NT2/D1 (cell line): ENCODE results near the gene TMEM271.
"Not testable (repeated sequence)": the region's sequence is repeated elsewhere in the genome, so short reads cannot be mapped to it uniquely, and the experiment has no call there.

Source experiments
- DNase-seq: peaks from one replicate; pipeline ENCODE4 v3.0.0-alpha.2; 2011; ENCODE audit warnings: low read depth, low spot score
- H3K27me3 ChIP-seq: 2 replicates; pipeline ENCODE4 v1.6.0; 2011; ENCODE audit warnings: mild to moderate bottlenecking; ENCODE audit not compliant: insufficient read length, insufficient read depth
- H3K36me3 ChIP-seq: 2 replicates; pipeline ENCODE4 v1.6.1; 2011; ENCODE audit warnings: mild to moderate bottlenecking, low read length, mixed read lengths; ENCODE audit not compliant: insufficient read depth, insufficient read length
- H3K4me1 ChIP-seq: 2 replicates; pipeline ENCODE4 v1.5.1; 2011; ENCODE audit not compliant: insufficient read depth, insufficient read length
- H3K4me3 ChIP-seq: 2 replicates; pipeline ENCODE4 v1.5.1; 2011; ENCODE audit warnings: low read depth; ENCODE audit not compliant: insufficient read length
- H3K9ac ChIP-seq: 2 replicates; pipeline ENCODE4 v1.6.0; 2011; ENCODE audit warnings: low read depth; ENCODE audit not compliant: insufficient read length
- H3K9me3 ChIP-seq: 2 replicates; pipeline ENCODE4 v1.5.1; 2011; ENCODE audit warnings: mild to moderate bottlenecking, low read length; ENCODE audit not compliant: insufficient read depth
- SUZ12 ChIP-seq: IDR thresholded peaks from 2 replicates; pipeline ENCODE4 v1.6.1; 2011; ENCODE audit not compliant: insufficient read length, insufficient read depth; ENCODE audit errors: extremely low read depth
- YY1 ChIP-seq: IDR thresholded peaks from 2 replicates; pipeline ENCODE4 v1.6.1; 2011; ENCODE audit not compliant: insufficient read length, insufficient read depth
- ZNF274 ChIP-seq: IDR thresholded peaks from 2 replicates; pipeline ENCODE4 v1.6.1; 2011; ENCODE audit warnings: mild to moderate bottlenecking, low read depth, low read length

The TMEM271 gene

DNA sequence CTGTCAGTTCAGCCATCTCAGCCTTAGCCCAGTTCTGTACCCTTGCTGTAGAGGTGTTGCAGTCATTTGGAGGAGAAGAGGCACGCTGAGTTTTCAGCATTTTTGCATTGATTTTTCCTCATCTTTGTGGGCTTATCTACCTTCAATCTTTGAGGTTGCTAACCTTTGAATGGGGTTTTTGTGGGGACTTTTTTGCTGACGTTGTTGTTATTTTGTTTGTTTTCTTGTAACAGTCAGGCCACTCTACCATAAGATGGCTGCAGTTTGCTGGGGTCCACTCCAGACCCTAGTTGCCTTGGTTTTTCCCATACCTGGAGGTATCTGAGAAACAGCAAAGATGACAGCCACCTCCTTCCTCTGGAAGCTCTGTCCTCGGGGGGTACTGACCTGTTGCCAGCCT, 22.8 kb upstream of the TMEM271 start:
- DNase-seq = no peak
- H3K4me3 ChIP-seq = no peak overlapping the region
- TF ChIP-seq ZNF274 (no peak), YY1 (no peak), SUZ12 (no peak)
- no peaks in the 10 kb centered on the region for H3K36me3 ChIP-seq
- peaks cover 18% of the 10 kb centered on the region for H3K4me1 ChIP-seq
- no peaks in the 10 kb centered on the region for H3K27me3 ChIP-seq
- no peak overlapping the region for H3K9ac ChIP-seq
- H3K9me3 ChIP-seq = 0 out of 2 replicates have a peak, but pooled peaks cover 2% of the 10 kb centered on the region

DNA sequence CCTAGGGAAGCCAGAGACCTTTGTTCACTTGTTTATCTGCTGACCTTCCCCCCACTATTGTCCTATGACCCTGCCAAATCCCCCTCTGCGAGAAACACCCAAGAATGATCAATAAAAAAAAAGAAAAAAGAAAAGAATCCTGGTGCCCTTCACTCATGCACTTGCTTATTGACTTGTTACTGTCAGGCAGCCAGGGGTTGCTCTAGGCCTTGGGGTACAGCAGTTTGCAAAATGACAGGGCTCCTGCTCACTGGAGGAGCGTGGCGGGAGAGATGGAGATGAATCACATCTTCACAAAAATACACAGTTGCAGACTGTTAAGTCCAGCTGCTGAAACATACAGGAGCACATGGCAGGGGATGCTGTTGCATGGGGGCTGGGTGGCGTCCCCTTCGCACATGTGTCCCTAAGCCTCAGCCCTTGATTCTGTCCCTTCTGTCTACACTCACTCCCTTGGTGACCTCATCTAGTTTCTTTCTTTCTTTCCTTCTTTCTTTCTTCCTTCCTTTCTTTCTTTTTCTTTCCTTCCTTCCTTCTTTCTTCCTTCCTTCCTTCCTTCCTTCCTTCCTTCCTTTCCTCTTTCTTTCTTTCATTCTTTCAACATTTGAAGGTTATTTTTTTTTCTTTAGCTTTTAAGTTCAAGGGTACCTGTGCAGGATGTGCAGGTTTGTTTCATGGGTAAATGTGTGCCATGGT, 16.9 kb upstream of the TMEM271 start:
- no peaks in the 10 kb centered on the region for H3K4me1 ChIP-seq
- no peak for TF ChIP-seq ZNF274
- H3K9ac ChIP-seq = no peak overlapping the region
- H3K4me3 ChIP-seq = no peak overlapping the region
- H3K9me3 ChIP-seq = 0 out of 2 replicates have a peak, but pooled peaks cover 3% of the 10 kb centered on the region
- H3K27me3 ChIP-seq = no peaks in the 10 kb centered on the region
- H3K36me3 ChIP-seq = no peaks in the 10 kb centered on the region
- no peak for DNase-seq

DNA sequence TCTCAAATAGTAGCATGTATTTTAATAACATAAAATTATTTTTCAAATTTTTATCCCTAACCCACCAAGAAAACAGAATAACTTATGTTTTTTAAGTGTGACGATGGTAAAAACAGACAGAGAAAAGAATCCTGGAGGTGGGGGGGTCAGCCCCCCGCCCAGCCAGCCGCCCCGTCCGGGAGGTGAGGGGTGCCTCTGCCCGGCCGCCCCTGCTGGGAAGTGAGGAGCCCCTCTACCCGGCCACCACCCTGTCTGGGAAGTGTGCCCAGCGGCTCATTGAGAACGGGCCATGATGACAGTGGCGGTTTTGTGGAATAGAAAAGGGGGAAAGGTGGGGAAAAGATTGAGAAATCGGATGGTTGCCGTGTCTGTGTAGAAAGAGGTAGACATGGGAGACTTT, 16.1 kb upstream of the TMEM271 start:
- not testable (repeated sequence) for H3K4me1 ChIP-seq, H3K27me3 ChIP-seq, H3K36me3 ChIP-seq, DNase-seq, H3K4me3 ChIP-seq, H3K9ac ChIP-seq, H3K9me3 ChIP-seq

DNA sequence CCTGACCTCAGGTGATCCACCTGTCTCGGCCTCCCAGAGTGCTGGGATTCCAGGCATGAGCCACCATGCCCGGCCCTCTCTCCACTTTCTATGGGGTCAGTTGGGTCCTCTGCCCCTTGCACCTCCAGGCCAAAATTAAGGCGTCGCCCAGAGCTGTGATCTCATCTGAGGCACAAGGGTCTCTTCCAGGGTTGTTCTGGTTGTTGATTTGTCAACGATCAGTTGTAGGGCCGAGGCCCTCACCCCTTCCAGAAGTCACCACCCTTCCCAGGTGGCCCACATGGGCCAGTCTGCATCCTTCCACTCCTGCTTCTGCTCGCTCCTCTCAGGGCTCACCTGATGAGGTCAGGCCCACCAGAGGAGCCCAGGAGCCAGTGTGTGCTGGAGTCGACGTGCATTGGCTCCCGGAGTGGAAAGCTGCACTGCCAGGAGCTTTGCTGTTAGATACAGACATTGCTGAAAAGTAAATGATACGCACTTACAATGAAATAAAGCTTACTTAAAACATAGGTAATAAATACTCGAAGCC, 14.3 kb upstream of the TMEM271 start:
- no peak for DNase-seq
- TF ChIP-seq ZNF274 (no peak), YY1 (no peak), SUZ12 (no peak)

DNA sequence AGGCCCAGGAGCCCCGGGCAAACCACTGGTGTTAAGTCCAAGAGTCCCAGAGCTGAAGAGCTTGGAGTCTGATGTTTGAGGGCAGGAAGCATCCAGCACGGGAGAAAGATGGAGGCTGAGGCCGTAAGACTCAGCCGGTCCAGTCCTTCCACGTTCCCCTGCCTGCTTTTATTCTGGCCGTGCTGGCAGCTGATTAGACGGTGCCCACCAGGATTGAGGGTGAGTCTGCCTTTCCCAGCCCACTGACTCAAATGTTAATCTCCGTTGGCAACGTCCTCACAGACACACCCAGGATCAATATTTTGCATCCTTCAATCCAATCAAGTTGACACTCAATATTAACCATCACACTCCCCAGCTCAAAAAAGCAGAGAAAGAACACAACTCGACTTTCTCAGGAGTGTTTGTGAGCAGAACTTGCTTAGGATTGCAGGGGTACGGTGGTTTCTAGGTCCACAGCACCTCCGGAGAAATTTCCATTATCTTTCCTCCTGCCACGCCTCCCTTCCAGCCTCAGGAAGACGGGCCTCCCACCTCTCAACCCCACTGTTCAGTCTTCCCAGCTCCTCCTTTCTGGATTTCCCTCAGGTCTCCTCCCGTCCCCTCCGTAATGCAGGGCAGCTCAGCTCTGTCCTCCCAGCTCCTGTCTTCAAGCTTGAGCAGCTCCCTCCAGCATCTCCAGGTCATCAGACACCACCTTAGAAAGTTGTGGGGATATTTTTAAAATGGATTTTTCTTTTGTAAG, 13.3 kb upstream of the TMEM271 start:
- no peak overlapping the region for H3K9ac ChIP-seq
- no peak for TF ChIP-seq YY1
- peaks cover 5% of the 10 kb centered on the region; the same call in 1 of the 2 replicates for H3K9me3 ChIP-seq
- no peak overlapping the region for H3K4me3 ChIP-seq
- H3K36me3 ChIP-seq = no peaks in the 10 kb centered on the region
- no peak for DNase-seq
- no peaks in the 10 kb centered on the region for H3K27me3 ChIP-seq
- no peaks in the 10 kb centered on the region for H3K4me1 ChIP-seq

More for the DNA sequence above, 14.3 kb upstream of the TMEM271 start:
- H3K4me1 ChIP-seq = no peaks in the 10 kb centered on the region
- no peaks in the 10 kb centered on the region for H3K27me3 ChIP-seq
- H3K9ac ChIP-seq = no peak overlapping the region
- no peak overlapping the region for H3K4me3 ChIP-seq
- no peaks in the 10 kb centered on the region for H3K36me3 ChIP-seq
- 0 out of 2 replicates have a peak, but pooled peaks cover 3% of the 10 kb centered on the region for H3K9me3 ChIP-seq

DNA sequence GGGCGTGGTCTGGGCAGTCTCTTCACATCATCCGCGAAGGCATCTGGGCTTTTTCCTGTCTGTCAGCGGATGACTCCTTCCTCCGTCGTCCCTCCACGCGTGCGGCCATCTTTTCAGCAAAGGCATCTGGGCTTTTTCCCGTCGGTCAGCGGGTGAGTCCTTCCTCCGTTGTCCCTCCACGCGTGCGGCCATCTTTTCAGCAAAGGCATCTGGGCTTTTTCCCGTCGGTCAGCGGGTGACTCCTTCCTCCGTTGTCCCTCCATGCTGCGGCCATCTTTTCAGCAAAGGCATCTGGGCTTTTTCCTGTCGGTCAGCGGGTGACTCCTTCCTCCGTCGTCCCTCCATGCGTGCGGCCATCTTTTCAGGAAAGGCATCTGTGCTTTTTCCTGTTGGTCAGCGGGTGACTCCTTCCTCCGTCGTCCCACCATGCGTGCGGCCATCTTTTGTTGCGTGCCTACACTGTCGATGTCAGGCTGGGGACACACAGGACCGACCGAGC, 12.3 kb upstream of the TMEM271 start:
- no peaks in the 10 kb centered on the region for H3K4me1 ChIP-seq
- H3K9ac ChIP-seq = no peak overlapping the region
- no peak overlapping the region for H3K4me3 ChIP-seq
- H3K27me3 ChIP-seq = no peaks in the 10 kb centered on the region
- peaks cover 13% of the 10 kb centered on the region for H3K9me3 ChIP-seq
- TF ChIP-seq ZNF274 (no peak), YY1 (no peak), SUZ12 (no peak)
- no peak for DNase-seq
- H3K36me3 ChIP-seq = no peaks in the 10 kb centered on the region

DNA sequence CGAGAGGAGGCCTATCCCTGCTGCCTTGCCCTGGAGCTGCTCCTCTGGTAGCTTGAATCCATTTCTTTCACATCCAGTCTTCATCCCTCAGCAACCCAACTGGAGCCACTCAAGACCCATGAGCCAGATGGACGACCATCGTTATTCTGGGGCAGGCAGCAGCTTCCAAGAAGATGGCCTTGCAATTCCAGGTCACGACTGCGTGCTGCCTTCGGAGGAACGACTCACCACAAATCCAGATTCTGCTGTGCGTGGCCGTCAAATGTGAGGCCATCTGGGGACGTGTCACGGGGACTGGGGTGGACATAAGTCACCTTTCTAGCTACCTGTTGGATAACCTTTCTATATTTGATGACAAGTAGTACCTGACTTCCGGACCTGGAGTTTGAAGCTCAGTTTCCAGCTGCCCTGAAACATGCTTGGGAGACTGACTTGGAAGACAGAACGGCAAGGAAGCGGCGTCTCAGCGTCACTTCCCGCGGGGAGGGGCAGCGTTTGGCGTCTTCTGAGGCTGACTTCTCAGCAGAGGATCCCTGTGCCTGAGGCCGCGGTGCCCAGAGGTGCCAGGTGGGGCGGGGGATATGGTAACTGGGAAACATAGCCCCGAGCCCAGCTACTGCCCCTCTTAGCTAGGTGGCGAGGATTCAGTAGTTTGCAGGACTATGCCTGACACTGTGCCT, 11.7 kb upstream of the TMEM271 start:
- no peak for TF ChIP-seq SUZ12
- Histone ChIP-seq H3K9ac (no peak overlapping the region), H3K36me3 (no peaks in the 10 kb centered on the region), H3K9me3 (peaks cover 13% of the 10 kb centered on the region), H3K4me1 (no peaks in the 10 kb centered on the region), H3K4me3 (no peak overlapping the region), H3K27me3 (no peaks in the 10 kb centered on the region)
- no peak for DNase-seq
